Osteoblast (primary cell): ENCODE measurements around the gene COMMD1. TPM values are rescaled to one million over a fixed set of nuclear protein-coding genes. Genes with fewer than 3 reads are reported as not detected.

Source experiments
- DNase-seq: peaks from one replicate; pipeline ENCODE4 v3.0.0; 2011; ENCODE audit warnings: low spot score, mixed read lengths; ENCODE audit not compliant: insufficient read length; ENCODE audit errors: missing footprints
- H2AFZ ChIP-seq: 2 replicates; pipeline ENCODE4 v1.6.0; 2011; ENCODE audit warnings: mild to moderate bottlenecking, low read length
- H3K27ac ChIP-seq: 2 replicates; pipeline ENCODE4 v1.5.1; 2011; ENCODE audit warnings: mild to moderate bottlenecking, low read depth, low read length, moderate library complexity
- H3K27me3 ChIP-seq: 2 replicates; pipeline ENCODE4 v1.6.0; 2012; ENCODE audit warnings: mild to moderate bottlenecking, control low read depth, inconsistent platforms, low read length, moderate library complexity; ENCODE audit not compliant: insufficient read depth
- H3K36me3 ChIP-seq: 2 replicates; pipeline ENCODE4 v1.5.1; 2011; ENCODE audit warnings: mild to moderate bottlenecking, low read length, control low read depth, moderate library complexity; ENCODE audit not compliant: insufficient read depth
- H3K4me1 ChIP-seq: 2 replicates; pipeline ENCODE4 v1.5.1; 2011; ENCODE audit warnings: mild to moderate bottlenecking, low read length, control low read depth, moderate library complexity; ENCODE audit not compliant: insufficient read depth
- H3K4me2 ChIP-seq: 2 replicates; pipeline ENCODE4 v1.6.0; 2011; ENCODE audit warnings: mild to moderate bottlenecking, low read length; ENCODE audit not compliant: insufficient read depth
- H3K4me3 ChIP-seq: fragments of 200-600 bp; sonication (generic); 3 replicates; pipeline ENCODE4 v1.5.1; 2012; ENCODE audit warnings: mild to moderate bottlenecking, low read length, inconsistent platforms; ENCODE audit not compliant: insufficient read depth
- H3K79me2 ChIP-seq: 2 replicates; pipeline ENCODE4 v1.6.0; 2012; ENCODE audit warnings: mild to moderate bottlenecking, low read length, control low read depth, inconsistent platforms; ENCODE audit not compliant: insufficient read depth
- H3K9me3 ChIP-seq: 2 replicates; pipeline ENCODE4 v1.5.1; 2011; ENCODE audit warnings: low read depth, low read length, control low read depth
- H4K20me1 ChIP-seq: 2 replicates; pipeline ENCODE4 v1.6.0; 2012; ENCODE audit warnings: mild to moderate bottlenecking, low read length, control low read depth; ENCODE audit not compliant: insufficient read depth
- total RNA-seq: library from RNA; depleted of rRNA; stranded (reverse); fragments of >200 nt; gene quantifications from 2 replicates; pipeline ENCODE4 v1.2.3, GENCODE V29; 2012
- TF ChIP-seq, protein P1 (sequence below): IDR thresholded peaks from 2 replicates; pipeline ENCODE4 v1.5.1; 2011; ENCODE audit warnings: mild to moderate bottlenecking, low read depth, low read length, moderate library complexity; ENCODE audit errors: extremely low read depth

Gene COMMD1
- total RNA-seq, 1 donor: 51.8 TPM

DNA sequence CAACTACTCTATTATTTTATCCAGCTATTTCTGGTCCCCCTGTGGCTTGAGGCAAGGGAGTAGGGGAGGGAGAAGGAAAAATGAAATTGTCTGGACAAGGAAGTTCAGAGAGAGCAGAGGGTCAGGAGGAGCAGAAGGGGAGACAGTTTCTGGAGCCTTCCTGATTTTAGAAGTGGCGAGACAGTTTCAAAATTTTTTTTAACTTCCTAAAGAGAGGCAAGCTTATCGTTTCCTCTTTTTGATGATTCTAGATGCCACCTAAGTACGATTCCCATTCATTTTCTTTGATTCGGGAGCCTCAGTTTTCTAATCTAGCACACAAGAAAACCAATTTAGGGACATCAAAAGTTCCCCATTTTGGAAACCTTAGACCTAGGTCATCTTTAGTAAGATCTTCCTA, 193.6 kb downstream of the COMMD1 start:
- Histone ChIP-seq H2AFZ (no peak overlapping the region), H3K27me3 (no peaks in the 10 kb centered on the region), H3K4me3 (no peak overlapping the region), H4K20me1 (no peaks in the 10 kb centered on the region), H3K4me2 (no peak overlapping the region), H3K27ac (no peak overlapping the region), H3K9me3 (no peaks in the 10 kb centered on the region), H3K79me2 (no peaks in the 10 kb centered on the region), H3K36me3 (no peaks in the 10 kb centered on the region), H3K4me1 (no peaks in the 10 kb centered on the region)
- TF ChIP-seq, protein P1, sequence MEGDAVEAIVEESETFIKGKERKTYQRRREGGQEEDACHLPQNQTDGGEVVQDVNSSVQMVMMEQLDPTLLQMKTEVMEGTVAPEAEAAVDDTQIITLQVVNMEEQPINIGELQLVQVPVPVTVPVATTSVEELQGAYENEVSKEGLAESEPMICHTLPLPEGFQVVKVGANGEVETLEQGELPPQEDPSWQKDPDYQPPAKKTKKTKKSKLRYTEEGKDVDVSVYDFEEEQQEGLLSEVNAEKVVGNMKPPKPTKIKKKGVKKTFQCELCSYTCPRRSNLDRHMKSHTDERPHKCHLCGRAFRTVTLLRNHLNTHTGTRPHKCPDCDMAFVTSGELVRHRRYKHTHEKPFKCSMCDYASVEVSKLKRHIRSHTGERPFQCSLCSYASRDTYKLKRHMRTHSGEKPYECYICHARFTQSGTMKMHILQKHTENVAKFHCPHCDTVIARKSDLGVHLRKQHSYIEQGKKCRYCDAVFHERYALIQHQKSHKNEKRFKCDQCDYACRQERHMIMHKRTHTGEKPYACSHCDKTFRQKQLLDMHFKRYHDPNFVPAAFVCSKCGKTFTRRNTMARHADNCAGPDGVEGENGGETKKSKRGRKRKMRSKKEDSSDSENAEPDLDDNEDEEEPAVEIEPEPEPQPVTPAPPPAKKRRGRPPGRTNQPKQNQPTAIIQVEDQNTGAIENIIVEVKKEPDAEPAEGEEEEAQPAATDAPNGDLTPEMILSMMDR: no peak
- peak; percentile 18 for DNase-seq

DNA sequence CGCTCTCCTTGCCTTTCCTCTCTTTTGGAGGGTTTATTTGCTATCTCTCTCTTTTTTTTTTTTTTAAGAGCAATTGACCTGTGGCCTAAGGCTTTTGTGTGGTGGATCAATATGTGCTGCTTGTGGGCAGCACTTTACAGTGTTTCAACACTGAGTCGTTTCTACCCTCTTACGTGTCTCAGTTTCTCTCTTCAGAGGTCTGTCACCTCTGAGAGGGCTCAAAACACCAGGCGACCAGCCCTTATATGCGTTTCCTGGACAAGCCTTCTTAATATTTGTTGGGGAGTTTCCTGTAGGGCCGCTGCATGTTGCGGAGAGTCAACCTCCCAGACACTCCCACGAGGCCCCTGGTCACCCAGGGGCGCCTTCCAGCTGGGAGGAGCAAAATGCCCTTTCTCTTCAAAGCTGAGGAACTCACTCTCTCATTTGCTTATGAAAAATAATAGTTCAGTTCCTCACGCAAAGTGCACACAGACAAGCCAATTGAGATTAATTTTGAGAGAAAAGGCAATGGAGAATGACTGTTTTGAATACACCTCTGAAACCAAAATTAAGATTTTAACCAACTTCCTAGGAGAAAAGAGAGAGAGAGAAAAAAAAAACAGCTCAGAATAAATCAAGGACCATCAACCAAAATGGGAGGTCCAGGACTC, 194.2 kb downstream of the COMMD1 start:
- no peak overlapping the region for H3K27ac ChIP-seq
- no peak overlapping the region for H3K4me3 ChIP-seq
- no peaks in the 10 kb centered on the region for H3K4me1 ChIP-seq
- H4K20me1 ChIP-seq: no peaks in the 10 kb centered on the region
- no peak overlapping the region for H2AFZ ChIP-seq
- no peak for DNase-seq
- no peaks in the 10 kb centered on the region for H3K27me3 ChIP-seq
- TF ChIP-seq, protein P1: no peak
- H3K79me2 ChIP-seq: no peaks in the 10 kb centered on the region
- H3K9me3 ChIP-seq: no peaks in the 10 kb centered on the region
- no peaks in the 10 kb centered on the region for H3K36me3 ChIP-seq
- no peak overlapping the region for H3K4me2 ChIP-seq

DNA sequence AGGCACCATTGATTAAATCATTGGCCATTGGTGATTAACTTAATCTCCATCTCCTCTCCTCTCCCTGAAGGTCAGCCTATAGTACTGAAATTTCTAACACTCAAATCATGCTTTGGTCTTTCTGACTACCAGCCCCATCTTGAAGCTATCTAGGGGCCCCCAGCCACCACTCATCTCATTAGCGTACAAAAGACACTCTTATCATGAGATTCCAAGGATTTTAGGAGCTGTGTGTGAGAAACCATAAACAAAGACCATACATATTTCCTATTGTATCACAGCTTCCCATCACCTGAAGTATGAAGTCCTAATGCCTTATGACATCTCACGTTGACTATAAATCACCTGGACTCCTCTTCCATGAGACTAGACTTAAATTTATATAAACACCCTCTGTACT, 196.4 kb downstream of the COMMD1 start:
- H3K27ac ChIP-seq: no peak overlapping the region
- H2AFZ ChIP-seq: no peak overlapping the region
- H3K4me2 ChIP-seq: no peak overlapping the region
- DNase-seq: no peak
- H3K9me3 ChIP-seq: no peaks in the 10 kb centered on the region
- TF ChIP-seq, protein P1: no peak
- no peaks in the 10 kb centered on the region for H4K20me1 ChIP-seq
- H3K27me3 ChIP-seq: no peaks in the 10 kb centered on the region
- H3K36me3 ChIP-seq: no peaks in the 10 kb centered on the region
- H3K4me1 ChIP-seq: no peaks in the 10 kb centered on the region
- no peak overlapping the region for H3K4me3 ChIP-seq
- H3K79me2 ChIP-seq: no peaks in the 10 kb centered on the region

DNA sequence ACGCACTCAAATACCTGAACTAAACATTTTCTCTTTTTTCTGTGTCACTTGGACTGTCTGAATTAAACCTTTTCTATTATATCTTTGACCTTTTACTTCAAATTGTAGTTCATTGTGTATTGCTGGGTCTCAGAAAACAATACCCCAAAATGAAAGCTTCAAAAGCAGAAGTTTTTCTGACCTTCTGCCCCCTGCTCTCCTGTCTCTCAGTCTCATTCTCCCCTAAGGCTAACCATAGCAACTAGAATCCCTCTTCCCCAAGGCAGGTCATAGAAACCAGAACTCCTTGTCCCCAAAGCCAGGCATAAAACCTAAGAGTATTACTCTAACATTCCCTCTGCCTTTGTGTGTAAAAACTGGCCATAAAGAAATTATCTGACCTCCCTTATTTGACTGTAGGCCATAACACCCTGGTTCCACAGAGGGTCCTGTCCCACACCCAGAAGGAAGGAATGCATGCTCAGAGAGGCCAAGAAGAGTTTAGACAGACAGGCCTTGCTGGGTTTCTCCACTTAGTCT, 197.0 kb downstream of the COMMD1 start:
- no peaks in the 10 kb centered on the region for H3K27me3 ChIP-seq
- H3K4me3 ChIP-seq: no peak overlapping the region
- no peak for DNase-seq
- H3K4me2 ChIP-seq: no peak overlapping the region
- no peaks in the 10 kb centered on the region for H3K36me3 ChIP-seq
- H3K27ac ChIP-seq: no peak overlapping the region
- no peaks in the 10 kb centered on the region for H3K79me2 ChIP-seq
- no peaks in the 10 kb centered on the region for H3K4me1 ChIP-seq
- TF ChIP-seq, protein P1: no peak
- H3K9me3 ChIP-seq: no peaks in the 10 kb centered on the region
- no peaks in the 10 kb centered on the region for H4K20me1 ChIP-seq
- H2AFZ ChIP-seq: no peak overlapping the region
